ENCODE measurements around the gene PIEZO1. TPM values are rescaled to one million over a fixed set of nuclear protein-coding genes. Genes with fewer than 3 reads are reported as not detected.

Gene PIEZO1
- total and polyA plus RNA-seq, 2 donors (not counting 1 experiment from before 2014, with no cell fraction given): 108 to 331 TPM

DNA sequence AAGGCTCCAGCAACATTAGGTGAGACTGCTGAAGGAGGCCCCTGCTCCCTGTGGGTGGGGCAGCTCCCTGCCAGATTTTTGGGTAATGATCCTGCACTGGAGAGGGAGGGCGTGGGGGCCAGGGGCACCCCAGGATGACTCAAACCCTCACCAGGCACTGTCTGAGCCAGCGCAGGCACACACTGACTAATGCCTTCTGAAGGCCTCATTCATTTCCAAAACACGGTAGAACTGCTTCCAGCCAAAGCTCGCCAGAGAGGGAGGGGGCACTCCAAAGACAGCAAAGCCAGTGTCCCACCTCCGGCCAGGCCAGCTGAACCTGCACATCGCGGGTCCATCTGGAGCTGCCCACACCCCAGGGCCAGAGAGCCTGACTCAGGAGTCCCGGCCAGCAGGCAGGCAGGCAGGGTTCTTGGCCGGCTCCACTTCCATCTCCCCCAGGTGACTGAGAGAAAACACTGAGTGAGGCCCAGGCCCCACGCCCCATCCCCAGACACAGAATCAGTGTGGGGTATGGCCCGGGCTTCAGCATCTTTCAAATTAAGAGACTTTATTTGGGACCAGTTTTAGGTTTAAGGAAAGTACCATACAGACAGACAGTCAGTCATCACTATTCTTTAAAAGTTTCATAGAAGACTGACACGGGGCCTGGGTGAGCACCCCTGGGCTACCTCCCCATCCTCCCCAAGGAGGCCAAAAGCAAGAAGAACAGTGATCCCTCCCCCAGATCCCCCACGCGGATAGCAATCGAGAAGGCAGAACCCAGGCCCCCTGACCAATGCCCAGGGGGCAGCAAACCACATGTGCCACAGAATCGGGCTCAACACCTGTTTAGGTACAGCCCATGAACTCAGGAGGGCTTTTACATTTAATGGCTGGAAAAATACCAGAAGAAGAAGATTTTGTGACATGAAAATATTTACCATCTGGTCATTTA is 2.3 kb downstream of the PIEZO1 start:
- peak overlapping the region; percentile 65 for H3K9ac ChIP-seq (ENCODE audit: low read length)
- H3K4me1 Mint-ChIP-seq: peaks cover 54% of the 10 kb centered on the region
- H2AFZ ChIP-seq (ENCODE audit: insufficient read depth, low read depth, low read length, poor library complexity, severe bottlenecking): no peak overlapping the region
- H3K79me2 ChIP-seq (ENCODE audit: control insufficient read depth, insufficient read depth, low read length): peaks cover 37% of the 10 kb centered on the region
- peaks cover 0 to 3% of the 10 kb centered on the region in 2 experiments for H3K36me3 ChIP-seq (replicated peaks in 1 of 2; ENCODE audit: control extremely low read depth in 1 of 2, control insufficient read depth in 1 of 2, extremely low read depth in 1 of 2, insufficient read depth in 2 of 2, low read length in 1 of 2)
- CTCF ChIA-PET: interaction anchor here (0.9 to 9.9 kb wide), 11 partner anchors 13 to 434 kb away, joined by 3 to 138 read pairs (median 7); partner anchors contain the start of gene CDT1
- peak; percentile 50 for DNase-seq
- no peaks in the 10 kb centered on the region for H3K27me3 Mint-ChIP-seq
- H3K27me3 ChIP-seq (replicated peaks in 1 of 4; ENCODE audit: control extremely low read depth in 1 of 4, control insufficient read depth in 3 of 4, insufficient read depth in 4 of 4, low read length in 3 of 4): no peaks in the 10 kb centered on the region
- WGBS (ENCODE audit: insufficient coverage): 43% methylated on average over 14 of the region's 16 CpGs
- intact Hi-C loops (cut with micrococcal nuclease): loop anchor here (5.0 to 10.0 kb wide), 3 partner anchors 148 to 328 kb away; partner anchors contain the start of genes IL17C, ZC3H18 and ZFPM1
- no peak for TF ChIP-seq EZH2 (IDR thresholded peaks at IDR 0.05; ENCODE audit: borderline replicate concordance, insufficient read depth, low read depth, low read length, poor library complexity, severe bottlenecking)
- TF ChIP-seq, protein P1, sequence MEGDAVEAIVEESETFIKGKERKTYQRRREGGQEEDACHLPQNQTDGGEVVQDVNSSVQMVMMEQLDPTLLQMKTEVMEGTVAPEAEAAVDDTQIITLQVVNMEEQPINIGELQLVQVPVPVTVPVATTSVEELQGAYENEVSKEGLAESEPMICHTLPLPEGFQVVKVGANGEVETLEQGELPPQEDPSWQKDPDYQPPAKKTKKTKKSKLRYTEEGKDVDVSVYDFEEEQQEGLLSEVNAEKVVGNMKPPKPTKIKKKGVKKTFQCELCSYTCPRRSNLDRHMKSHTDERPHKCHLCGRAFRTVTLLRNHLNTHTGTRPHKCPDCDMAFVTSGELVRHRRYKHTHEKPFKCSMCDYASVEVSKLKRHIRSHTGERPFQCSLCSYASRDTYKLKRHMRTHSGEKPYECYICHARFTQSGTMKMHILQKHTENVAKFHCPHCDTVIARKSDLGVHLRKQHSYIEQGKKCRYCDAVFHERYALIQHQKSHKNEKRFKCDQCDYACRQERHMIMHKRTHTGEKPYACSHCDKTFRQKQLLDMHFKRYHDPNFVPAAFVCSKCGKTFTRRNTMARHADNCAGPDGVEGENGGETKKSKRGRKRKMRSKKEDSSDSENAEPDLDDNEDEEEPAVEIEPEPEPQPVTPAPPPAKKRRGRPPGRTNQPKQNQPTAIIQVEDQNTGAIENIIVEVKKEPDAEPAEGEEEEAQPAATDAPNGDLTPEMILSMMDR (IDR thresholded peaks at IDR 0.05): no peak
- ATAC-seq (ENCODE audit: low read depth): no peak
- peak overlapping the region; percentile 84 for H3K27ac Mint-ChIP-seq
- peak overlapping the region; percentile 95 for H3K4me2 ChIP-seq (replicated peaks; ENCODE audit: low read depth, low read length, poor library complexity, severe bottlenecking)
- peaks cover 45% of the 10 kb centered on the region for H4K20me1 ChIP-seq (ENCODE audit: control insufficient read depth, insufficient read depth, low read length, poor library complexity, severe bottlenecking)
- peak overlapping the region; percentile 73 for H3K4me3 Mint-ChIP-seq
- peaks cover 52 to 65% of the 10 kb centered on the region in 2 donors for H3K4me1 ChIP-seq (ENCODE audit: control insufficient read depth in 2 of 2, insufficient read depth in 2 of 2, low read length in 2 of 2)
- no peaks in the 10 kb centered on the region for H3K9me3 Mint-ChIP-seq (ENCODE audit: insufficient read depth)
- POLR2A ChIA-PET: interaction anchor here (0.7 to 2.0 kb wide), 4 partner anchors 11 to 31 kb away, joined by 5 to 6 read pairs (median 5); partner anchors contain the start of gene APRT
- H3K27ac ChIP-seq (ENCODE audit: low read length in 2 of 2): peak overlapping the region; percentile 72 to 77
- H3K9me3 ChIP-seq (ENCODE audit: control extremely low read depth in 1 of 3, control insufficient read depth in 2 of 3, insufficient read depth in 1 of 3, low read length in 2 of 3): no peaks in the 10 kb centered on the region
- peak overlapping the region in 3 of 5 experiments; percentile 7 to 71 (median 68) for H3K4me3 ChIP-seq (ENCODE audit: control extremely low read depth in 1 of 5, extremely low read depth in 1 of 5, insufficient read depth in 1 of 5, low read depth in 2 of 5, low read length in 4 of 5)

All from B cell (primary cell).